ENCODE results near the gene GULP1. TPM values are rescaled to one million over a fixed set of nuclear protein-coding genes. Genes with fewer than 3 reads are reported as not detected.

The GULP1 gene
- total RNA-seq, 1 experiment from 2014 or later = 86.8 TPM

DNA sequence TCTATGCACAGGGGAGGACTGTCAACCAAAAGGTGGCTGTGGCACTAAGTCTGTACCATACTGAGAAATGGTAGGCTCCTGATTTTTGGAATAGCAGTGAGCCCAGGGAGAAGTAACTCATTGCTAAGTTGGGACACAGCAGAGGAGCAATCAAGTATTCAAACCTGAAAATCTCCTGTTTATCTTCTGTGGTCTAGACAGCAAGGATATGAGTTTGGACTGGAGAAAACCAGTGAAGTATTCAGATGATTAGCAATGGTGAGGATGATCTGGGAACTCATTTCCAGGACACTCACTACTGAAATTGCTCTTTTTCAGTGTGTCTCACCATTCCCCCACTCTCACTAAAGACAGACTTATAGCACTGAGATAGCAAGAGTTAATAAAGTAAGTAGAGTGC is 112.0 kb downstream of the GULP1 start:
- Mint-ChIP-seq H3K27ac (ENCODE audit: unreplicated experiment) (no peak overlapping the region), H3K4me1 (ENCODE audit: low read depth, unreplicated experiment) (peaks cover 23% of the 10 kb centered on the region), H3K27me3 (ENCODE audit: unreplicated experiment) (no peaks in the 10 kb centered on the region), H3K36me3 (ENCODE audit: insufficient read depth, unreplicated experiment) (no peaks in the 10 kb centered on the region), H3K9me3 (ENCODE audit: low read depth, unreplicated experiment) (peaks cover 2% of the 10 kb centered on the region), H3K4me3 (ENCODE audit: low read depth, unreplicated experiment) (no peak overlapping the region)
- no TSS peak for BruUV-seq (replicated peaks)
- intact Hi-C loops (cut with micrococcal nuclease; ENCODE audit: unreplicated experiment) = no loop called here
- CTCF ChIA-PET = no interaction called here
- TF ChIP-seq, protein P1, sequence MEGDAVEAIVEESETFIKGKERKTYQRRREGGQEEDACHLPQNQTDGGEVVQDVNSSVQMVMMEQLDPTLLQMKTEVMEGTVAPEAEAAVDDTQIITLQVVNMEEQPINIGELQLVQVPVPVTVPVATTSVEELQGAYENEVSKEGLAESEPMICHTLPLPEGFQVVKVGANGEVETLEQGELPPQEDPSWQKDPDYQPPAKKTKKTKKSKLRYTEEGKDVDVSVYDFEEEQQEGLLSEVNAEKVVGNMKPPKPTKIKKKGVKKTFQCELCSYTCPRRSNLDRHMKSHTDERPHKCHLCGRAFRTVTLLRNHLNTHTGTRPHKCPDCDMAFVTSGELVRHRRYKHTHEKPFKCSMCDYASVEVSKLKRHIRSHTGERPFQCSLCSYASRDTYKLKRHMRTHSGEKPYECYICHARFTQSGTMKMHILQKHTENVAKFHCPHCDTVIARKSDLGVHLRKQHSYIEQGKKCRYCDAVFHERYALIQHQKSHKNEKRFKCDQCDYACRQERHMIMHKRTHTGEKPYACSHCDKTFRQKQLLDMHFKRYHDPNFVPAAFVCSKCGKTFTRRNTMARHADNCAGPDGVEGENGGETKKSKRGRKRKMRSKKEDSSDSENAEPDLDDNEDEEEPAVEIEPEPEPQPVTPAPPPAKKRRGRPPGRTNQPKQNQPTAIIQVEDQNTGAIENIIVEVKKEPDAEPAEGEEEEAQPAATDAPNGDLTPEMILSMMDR (IDR thresholded peaks at IDR 0.05; ENCODE audit: unreplicated experiment) = no peak
- DNase-seq = no peak

DNA sequence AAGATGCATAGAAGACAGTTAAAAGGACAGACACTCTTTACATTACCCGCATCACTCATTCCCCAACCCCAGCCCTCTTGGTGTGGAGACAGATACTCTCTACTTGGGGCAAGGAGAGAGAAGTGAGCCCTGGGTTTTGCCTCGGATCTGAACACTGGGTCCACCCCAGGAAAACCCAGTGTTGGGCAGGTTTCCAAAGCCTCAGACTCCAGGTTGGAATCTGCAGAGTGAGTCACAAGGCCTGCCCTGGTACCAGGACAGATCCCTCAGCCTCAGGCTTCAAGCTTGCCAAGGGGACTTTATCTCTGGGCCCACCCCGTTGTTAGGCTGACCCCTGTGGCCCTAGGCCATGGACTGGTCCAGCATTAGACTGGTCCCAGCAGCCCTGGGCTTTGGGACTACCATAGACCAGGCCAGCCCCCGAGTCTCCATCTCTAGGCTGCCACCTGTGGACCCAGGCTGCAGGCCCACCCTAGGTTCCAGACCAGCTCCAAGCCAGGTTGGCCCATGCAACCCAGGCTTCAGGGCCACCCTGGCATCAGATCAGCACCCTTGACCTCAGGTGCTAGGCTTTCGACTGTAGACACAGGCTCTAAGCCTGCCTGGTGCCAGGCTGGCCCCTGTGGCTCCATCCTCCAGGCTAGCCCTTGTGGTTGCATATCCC is 112.8 kb downstream of the GULP1 start:
- no peak overlapping the region for H3K27ac Mint-ChIP-seq (ENCODE audit: unreplicated experiment)
- no TSS peak for BruUV-seq (replicated peaks)
- no peaks in the 10 kb centered on the region for H3K27me3 Mint-ChIP-seq (ENCODE audit: unreplicated experiment)
- peaks cover 15% of the 10 kb centered on the region for H3K4me1 Mint-ChIP-seq (ENCODE audit: low read depth, unreplicated experiment)
- intact Hi-C loops (cut with micrococcal nuclease; ENCODE audit: unreplicated experiment) = no loop called here
- peaks cover 2% of the 10 kb centered on the region for H3K9me3 Mint-ChIP-seq (ENCODE audit: low read depth, unreplicated experiment)
- CTCF ChIA-PET = no interaction called here
- TF ChIP-seq, protein P1 (IDR thresholded peaks at IDR 0.05; ENCODE audit: unreplicated experiment) = no peak
- no peak overlapping the region for H3K4me3 Mint-ChIP-seq (ENCODE audit: low read depth, unreplicated experiment)
- H3K36me3 Mint-ChIP-seq (ENCODE audit: insufficient read depth, unreplicated experiment) = no peaks in the 10 kb centered on the region
- no peak for DNase-seq

DNA sequence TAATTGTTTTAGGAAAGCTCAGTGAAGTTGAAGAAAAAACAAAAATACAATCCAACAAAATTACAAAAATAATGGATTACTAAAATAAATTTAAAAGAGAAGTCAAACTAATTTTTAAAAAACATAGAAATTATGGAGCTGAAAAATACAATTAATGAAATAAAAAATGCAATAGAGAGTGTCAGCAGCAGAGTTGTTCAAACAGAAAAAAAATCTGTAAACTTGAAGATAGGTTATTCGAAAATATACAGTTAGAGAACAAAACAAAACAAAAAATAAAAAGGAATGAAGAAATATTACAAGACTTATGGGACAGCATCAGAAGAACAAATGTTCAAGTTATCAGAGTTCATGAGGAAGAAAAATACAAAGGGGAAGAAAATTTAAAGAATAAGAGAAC is 114.7 kb downstream of the GULP1 start:
- Mint-ChIP-seq H3K27me3 (ENCODE audit: unreplicated experiment) (no peaks in the 10 kb centered on the region), H3K9me3 (ENCODE audit: low read depth, unreplicated experiment) (peaks cover 2% of the 10 kb centered on the region), H3K4me3 (ENCODE audit: low read depth, unreplicated experiment) (no peak overlapping the region), H3K36me3 (ENCODE audit: insufficient read depth, unreplicated experiment) (no peaks in the 10 kb centered on the region), H3K4me1 (ENCODE audit: low read depth, unreplicated experiment) (peaks cover 12% of the 10 kb centered on the region), H3K27ac (ENCODE audit: unreplicated experiment) (no peak overlapping the region)
- TF ChIP-seq, protein P1 (IDR thresholded peaks at IDR 0.05; ENCODE audit: unreplicated experiment) = no peak
- CTCF ChIA-PET = no interaction called here
- no TSS peak for BruUV-seq (replicated peaks)
- intact Hi-C loops (cut with micrococcal nuclease; ENCODE audit: unreplicated experiment) = no loop called here
- DNase-seq = no peak

DNA sequence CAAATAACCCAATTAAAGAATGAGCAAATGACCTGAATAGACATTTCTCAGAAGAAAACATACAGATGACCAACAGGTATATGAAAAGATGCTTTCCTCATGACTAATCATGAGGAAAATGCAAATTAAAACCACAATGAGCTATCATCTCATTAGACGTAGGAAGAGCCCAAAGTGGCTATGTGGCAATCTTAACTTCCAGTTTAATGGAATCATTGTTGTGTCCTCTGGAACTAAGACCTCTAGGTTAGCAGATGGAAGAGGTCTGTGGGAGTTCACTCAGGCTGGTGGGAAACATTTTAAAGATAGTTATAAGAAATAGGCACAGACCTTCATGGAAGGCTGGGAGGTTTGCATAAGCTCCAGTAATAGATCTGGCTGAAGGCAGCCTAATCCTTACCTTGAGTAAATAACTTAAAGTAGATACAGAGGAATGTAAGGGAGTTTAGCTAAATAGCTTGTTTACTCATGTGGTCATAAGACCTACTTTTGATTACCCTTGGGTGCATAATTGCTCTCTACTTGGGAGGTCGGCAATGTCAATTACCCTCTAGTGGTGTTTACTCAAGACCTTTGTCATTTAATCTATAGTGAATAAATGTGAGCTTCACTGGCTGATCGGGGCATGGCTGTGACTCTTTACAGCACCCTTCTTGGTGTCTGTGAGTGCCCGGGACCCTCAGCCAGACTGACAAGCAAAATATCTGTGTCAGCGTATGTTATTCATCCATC is 119.0 kb downstream of the GULP1 start:
- Mint-ChIP-seq H3K36me3 (ENCODE audit: insufficient read depth, unreplicated experiment) (peaks cover 7% of the 10 kb centered on the region), H3K27me3 (ENCODE audit: unreplicated experiment) (no peaks in the 10 kb centered on the region), H3K27ac (ENCODE audit: unreplicated experiment) (no peak overlapping the region), H3K9me3 (ENCODE audit: low read depth, unreplicated experiment) (peaks cover 6% of the 10 kb centered on the region), H3K4me1 (ENCODE audit: low read depth, unreplicated experiment) (peaks cover 22% of the 10 kb centered on the region), H3K4me3 (ENCODE audit: low read depth, unreplicated experiment) (no peak overlapping the region)
- no TSS peak for BruUV-seq (replicated peaks)
- intact Hi-C loops (cut with micrococcal nuclease; ENCODE audit: unreplicated experiment) = no loop called here
- no peak for DNase-seq
- TF ChIP-seq, protein P1 (IDR thresholded peaks at IDR 0.05; ENCODE audit: unreplicated experiment) = no peak
- CTCF ChIA-PET = no interaction called here
